SK-N-SH (cell line): ENCODE measurements around the gene ZNF774. TPM values are rescaled to one million over a fixed set of nuclear protein-coding genes. Genes with fewer than 3 reads are reported as not detected.

ENCODE experiments used
- CTCF ChIA-PET: fragments of 300-600, 350-600 bp; formaldehyde crosslinking; extraction: SDS; loops from one replicate; lab custom pipeline; 2021; lab: Yijun Ruan, JAX
- POLR2A ChIA-PET: fragments of 350-600 bp; sonication (Branson Sonifier 250); formaldehyde crosslinking; extraction: SDS; loops from one replicate; lab custom pipeline; 2020; ENCODE audit warnings: antibody characterized with exemption, inconsistent platforms; lab: Yijun Ruan, JAX
- DNase-seq: peaks from one replicate; pipeline ENCODE4 v3.0.0; 2012
- H2AFZ ChIP-seq: fragments of 200-600 bp; sonication (generic); 2 replicates; pipeline ENCODE4 v1.8.1; 2016; ENCODE audit warnings: antibody characterized with exemption, mild to moderate bottlenecking, low read depth
- H3F3A ChIP-seq: fragments of 200-600 bp; sonication (generic); replicated peaks from 2 replicates; pipeline ENCODE3; 2016; ENCODE audit warnings: antibody characterized with exemption, mild to moderate bottlenecking; ENCODE audit not compliant: insufficient read depth
- H3K27ac ChIP-seq, 2 experiments: fragments of 200-500 bp in 1 of 2; fragments of 200-600 bp in 1 of 2; sonication (Bioruptor generic) in 1 of 2; sonication (generic), shearing (Covaris generic) in 1 of 2; 2 replicates each; pipeline versions ENCODE4 v1.5.1 to v1.6.1; 2014 to 2016; ENCODE audit warnings: low read depth in 2 of 2, inconsistent platforms in 1 of 2, low read length in 1 of 2, mild to moderate bottlenecking in 1 of 2, mixed read lengths in 1 of 2
- H3K27me3 ChIP-seq: fragments of 200-600 bp; sonication (generic), shearing (Covaris generic); 2 replicates; pipeline ENCODE4 v1.6.1; 2016; ENCODE audit warnings: mixed run types; ENCODE audit not compliant: insufficient read depth
- H3K36me3 ChIP-seq, 2 experiments: fragments of 200-500 bp in 1 of 2; fragments of 200-600 bp in 1 of 2; sonication (Bioruptor generic) in 1 of 2; sonication (generic) in 1 of 2; replicated peaks in 1 of 2; 2 replicates each; pipeline versions ENCODE3 to v1.5.1; 2014 to 2016; ENCODE audit warnings: low read length in 1 of 2, mild to moderate bottlenecking in 1 of 2; ENCODE audit not compliant: insufficient read depth in 2 of 2, control insufficient read depth in 1 of 2
- H3K4me1 ChIP-seq, 2 experiments: fragments of 200-500 bp in 1 of 2; fragments of 200-600 bp in 1 of 2; sonication (Bioruptor generic) in 1 of 2; sonication (generic), shearing (Covaris generic) in 1 of 2; 2 replicates each; pipeline versions ENCODE4 v1.5.1 to v1.6.1; 2014 to 2016; ENCODE audit warnings: low read depth in 1 of 2, low read length in 1 of 2, mixed run types in 1 of 2; ENCODE audit not compliant: insufficient read depth in 2 of 2, control insufficient read depth in 1 of 2
- H3K4me2 ChIP-seq: fragments of 200-600 bp; sonication (generic), shearing (Covaris generic); 2 replicates; pipeline ENCODE4 v1.6.1; 2017; ENCODE audit warnings: mixed run types
- H3K4me3 ChIP-seq, 2 experiments: fragments of 200-500 bp in 1 of 2; fragments of 200-600 bp in 1 of 2; sonication (Bioruptor generic) in 1 of 2; sonication (generic), shearing (Covaris generic) in 1 of 2; 2 replicates each; pipeline versions ENCODE4 v1.5.1 to v1.8.1; 2014 to 2016; ENCODE audit warnings: low read depth in 2 of 2, inconsistent platforms in 1 of 2, low read length in 1 of 2, mild to moderate bottlenecking in 1 of 2, mixed read lengths in 1 of 2, moderate library complexity in 1 of 2
- H3K79me2 ChIP-seq: fragments of 200-600 bp; sonication (generic); 2 replicates; pipeline ENCODE4 v1.8.1; 2017; ENCODE audit warnings: mild to moderate bottlenecking; ENCODE audit not compliant: insufficient read depth
- H3K9ac ChIP-seq: fragments of 200-600 bp; sonication (generic); 2 replicates; pipeline ENCODE4 v1.6.1; 2017; ENCODE audit warnings: mixed run types
- H3K9me2 ChIP-seq: fragments of 200-600 bp; sonication (generic); 2 replicates; pipeline ENCODE4 v1.6.1; 2017; ENCODE audit warnings: mixed run types
- H3K9me3 ChIP-seq: fragments of 200-600 bp; sonication (generic); 2 replicates; pipeline ENCODE4 v1.6.1; 2017; ENCODE audit warnings: mixed run types, mild to moderate bottlenecking, moderate library complexity
- H4K20me1 ChIP-seq: fragments of 200-600 bp; sonication (generic); 2 replicates; pipeline ENCODE4 v1.6.1; 2017; ENCODE audit warnings: mild to moderate bottlenecking, mixed run types; ENCODE audit not compliant: insufficient read depth
- EZH2phosphoT487 ChIP-seq: fragments of 200-600 bp; sonication (generic); IDR thresholded peaks from 2 replicates; pipeline ENCODE4 v1.6.1; 2017; ENCODE audit warnings: low read depth, mixed run types, mild to moderate bottlenecking, antibody characterized with exemption, moderate library complexity, borderline replicate concordance
- GATA2 ChIP-seq: sonication (generic); formaldehyde crosslinking; IDR thresholded peaks from 2 replicates; pipeline ENCODE4 v1.5.0; 2020; ENCODE audit warnings: mild to moderate bottlenecking, missing genetic modification reagents
- MEF2A ChIP-seq: IDR thresholded peaks from 2 replicates; pipeline ENCODE4 v1.4.0; 2012; ENCODE audit warnings: low read depth, borderline replicate concordance
- MXI1 ChIP-seq: IDR thresholded peaks from 2 replicates; pipeline ENCODE4 v1.6.1; 2012; ENCODE audit warnings: mild to moderate bottlenecking, low read depth, low read length, improper control_type of control experiment
- NRF1 ChIP-seq: IDR thresholded peaks from 2 replicates; pipeline ENCODE4 v1.6.1; 2012; ENCODE audit warnings: low read depth, mild to moderate bottlenecking, low read length
- POLR2AphosphoS5 ChIP-seq: IDR thresholded peaks from 2 replicates; pipeline ENCODE4 v1.6.1; 2012; ENCODE audit warnings: low read depth, low read length
- RFX5 ChIP-seq: IDR thresholded peaks from 2 replicates; pipeline ENCODE4 v1.6.1; 2012; ENCODE audit warnings: mild to moderate bottlenecking, improper control_type of control experiment, low read length
- RXRA ChIP-seq: IDR thresholded peaks from 2 replicates; pipeline ENCODE4 v1.4.0; 2012; ENCODE audit warnings: low read depth, mild to moderate bottlenecking, borderline replicate concordance
- SMC3 ChIP-seq: IDR thresholded peaks from 2 replicates; pipeline ENCODE4 v1.6.1; 2012; ENCODE audit warnings: low read depth, low read length, improper control_type of control experiment
- TAF1 ChIP-seq: IDR thresholded peaks from 2 replicates; pipeline ENCODE4 v1.6.1; 2012; ENCODE audit warnings: low read depth, mild to moderate bottlenecking, low read length, moderate library complexity, borderline replicate concordance
- YY1 ChIP-seq: IDR thresholded peaks from 2 replicates; pipeline ENCODE4 v1.4.0; 2012; ENCODE audit warnings: low read depth, mild to moderate bottlenecking
- WGBS: methylation state at CpG from one replicate; pipeline ENCODE4 v1.1.6; 2017; ENCODE audit warnings: low lambda C conversion rate; 5-methylcytosine and 5-hydroxymethylcytosine counted together
- polyA plus RNA-seq, 3 experiments: library from polyadenylated mRNA; depleted of rRNA; stranded (reverse); fragments of >200 nt; gene quantifications; 2 replicates each; pipeline ENCODE4 v1.2.3, GENCODE V29; 2012
- TF ChIP-seq, protein P1 (sequence below): fragments of 200-600 bp; sonication (generic); IDR thresholded peaks from 2 replicates; pipeline ENCODE4 v1.6.1; 2017; ENCODE audit warnings: antibody characterized with exemption, mild to moderate bottlenecking, moderate library complexity

The ZNF774 gene
- polyA plus RNA-seq, 1 of the 3 experiments (the other 2 are of a cell fraction), result 1.8 TPM

DNA sequence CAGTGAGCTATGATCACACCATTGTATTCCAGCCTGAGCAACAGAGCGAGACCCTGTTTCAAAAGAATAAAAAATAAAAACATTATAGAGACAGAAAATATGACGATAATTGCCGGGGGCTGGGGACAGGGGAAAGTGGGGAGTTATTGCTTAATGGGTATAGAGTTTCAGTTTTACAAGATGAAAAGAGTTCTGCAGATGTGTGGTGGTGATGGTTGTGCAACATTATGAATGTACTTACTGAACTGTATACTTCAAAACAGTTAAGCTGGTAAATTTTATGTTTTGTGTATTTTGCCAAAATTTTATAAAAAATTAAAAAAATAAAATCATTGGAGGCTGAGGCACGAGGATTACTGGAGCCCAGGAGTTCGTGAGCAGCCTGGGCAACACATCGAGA lies 24.8 kb upstream of the ZNF774 start:
- CTCF ChIA-PET, result interaction anchor here (0.9 kb wide), 1 partner anchor 153 kb away, joined by 3 read pairs; no protein-coding TSS in a partner anchor
- Histone ChIP-seq H3K27ac (no peak overlapping the region), H3K9me3 (no peaks in the 10 kb centered on the region), H3K4me1 (no peaks in the 10 kb centered on the region), H3K79me2 (no peaks in the 10 kb centered on the region), H3K27me3 (no peaks in the 10 kb centered on the region), H3K9me2 (no peaks in the 10 kb centered on the region), H3K9ac (no peak overlapping the region), H3K4me2 (no peak overlapping the region), H4K20me1 (no peaks in the 10 kb centered on the region), H3K4me3 (no peak overlapping the region), H3F3A (no peaks in the 10 kb centered on the region), H3K36me3 (no peaks in the 10 kb centered on the region), H2AFZ (no peak overlapping the region)
- TF ChIP-seq POLR2AphosphoS5 (no peak), EZH2phosphoT487 (no peak)
- TF ChIP-seq, protein P1, sequence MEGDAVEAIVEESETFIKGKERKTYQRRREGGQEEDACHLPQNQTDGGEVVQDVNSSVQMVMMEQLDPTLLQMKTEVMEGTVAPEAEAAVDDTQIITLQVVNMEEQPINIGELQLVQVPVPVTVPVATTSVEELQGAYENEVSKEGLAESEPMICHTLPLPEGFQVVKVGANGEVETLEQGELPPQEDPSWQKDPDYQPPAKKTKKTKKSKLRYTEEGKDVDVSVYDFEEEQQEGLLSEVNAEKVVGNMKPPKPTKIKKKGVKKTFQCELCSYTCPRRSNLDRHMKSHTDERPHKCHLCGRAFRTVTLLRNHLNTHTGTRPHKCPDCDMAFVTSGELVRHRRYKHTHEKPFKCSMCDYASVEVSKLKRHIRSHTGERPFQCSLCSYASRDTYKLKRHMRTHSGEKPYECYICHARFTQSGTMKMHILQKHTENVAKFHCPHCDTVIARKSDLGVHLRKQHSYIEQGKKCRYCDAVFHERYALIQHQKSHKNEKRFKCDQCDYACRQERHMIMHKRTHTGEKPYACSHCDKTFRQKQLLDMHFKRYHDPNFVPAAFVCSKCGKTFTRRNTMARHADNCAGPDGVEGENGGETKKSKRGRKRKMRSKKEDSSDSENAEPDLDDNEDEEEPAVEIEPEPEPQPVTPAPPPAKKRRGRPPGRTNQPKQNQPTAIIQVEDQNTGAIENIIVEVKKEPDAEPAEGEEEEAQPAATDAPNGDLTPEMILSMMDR, result no peak
- WGBS, result 77% methylated on average over 6 of the region's 6 CpGs
- no peak for DNase-seq
- POLR2A ChIA-PET, result no interaction called here

DNA sequence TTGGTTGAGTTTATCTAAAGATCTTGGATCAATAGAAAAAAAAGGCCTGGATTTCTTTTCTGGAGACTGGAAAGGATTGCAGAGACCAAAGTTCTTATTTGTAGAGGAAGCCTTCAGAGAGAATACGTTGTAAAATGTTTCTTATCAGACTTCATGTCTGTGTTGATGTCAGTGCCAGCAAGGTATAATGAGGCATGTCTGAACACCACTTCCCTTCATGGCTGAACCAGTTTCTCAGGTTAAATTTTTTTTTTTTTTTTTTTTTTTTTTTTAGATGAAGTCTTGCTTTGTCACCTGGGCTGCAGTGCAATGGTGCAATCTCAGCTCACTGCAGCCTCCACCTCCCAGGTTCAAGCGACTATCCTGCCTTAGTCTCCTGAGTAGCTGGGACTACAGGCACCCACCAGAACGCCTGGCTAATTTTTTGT lies 17.8 kb upstream of the ZNF774 start:
- DNase-seq, result no peak

DNA sequence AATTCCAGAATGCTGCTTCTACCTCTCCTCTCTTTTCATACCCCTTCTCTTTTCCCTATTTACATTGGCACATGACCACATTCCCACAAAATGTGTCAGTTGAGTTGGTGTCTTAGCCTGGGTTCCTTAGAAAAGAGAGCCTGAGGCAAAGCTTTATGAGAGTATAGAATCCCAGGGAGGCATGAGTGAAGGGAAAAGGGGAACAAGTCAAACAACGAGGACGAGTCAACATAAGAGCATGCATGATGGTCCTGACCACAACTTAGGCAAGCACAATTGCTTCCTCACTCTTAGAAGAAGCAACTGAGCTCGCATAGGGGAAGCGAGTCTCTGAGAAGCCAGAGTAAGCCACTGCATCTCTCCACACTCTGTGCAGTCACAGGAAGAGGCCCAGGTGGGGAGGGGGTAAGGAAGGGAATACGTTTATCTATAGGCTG lies 15.4 kb upstream of the ZNF774 start:
- Histone ChIP-seq H4K20me1 (no peaks in the 10 kb centered on the region), H3K9me3 (no peaks in the 10 kb centered on the region), H2AFZ (peak overlapping the region; percentile 61; the same call in 1 of the 2 replicates), H3K9me2 (no peaks in the 10 kb centered on the region), H3K9ac (no peak overlapping the region; the same call in 1 of the 2 replicates), H3K4me1 (peaks cover 0 to 8% of the 10 kb centered on the region in 2 experiments; a peak in 1 of 4 replicates), H3K27me3 (no peaks in the 10 kb centered on the region), H3K4me2 (peak overlapping the region; percentile 23; the same call in 1 of the 2 replicates), H3K27ac (peak overlapping the region in 1 of 2 experiments; percentile 52; a peak in 2 of 4 replicates), H3K4me3 (no peak overlapping the region), H3K36me3 (no peaks in the 10 kb centered on the region), H3F3A (peaks cover 12% of the 10 kb centered on the region), H3K79me2 (no peaks in the 10 kb centered on the region)
- ChIA-PET CTCF (interaction anchor here (0.5 to 2.5 kb wide), 3 partner anchors 13 to 328 kb away, joined by 3 to 16 read pairs (median 8); no protein-coding TSS in a partner anchor), POLR2A (no interaction called here)
- DNase-seq, result no peak
- 72% methylated on average over 5 of the region's 5 CpGs for WGBS
- TF ChIP-seq TAF1, result no peak

More for the DNA sequence above, 17.8 kb upstream of the ZNF774 start:
- H3K27ac ChIP-seq, result no peak overlapping the region
- TF ChIP-seq MEF2A, result no peak
- TF ChIP-seq MXI1, result no peak
- no peak for TF ChIP-seq EZH2phosphoT487
- TF ChIP-seq GATA2, result no peak
- no peak for TF ChIP-seq RXRA
- no peak for TF ChIP-seq NRF1
- TF ChIP-seq SMC3, result no peak
- TF ChIP-seq RFX5, result no peak
- TF ChIP-seq YY1, result no peak
- H3K4me1 ChIP-seq, result peaks cover 0 to 8% of the 10 kb centered on the region in 2 experiments; a peak in 1 of 4 replicates
- no peaks in the 10 kb centered on the region for H3K27me3 ChIP-seq
- H3K4me3 ChIP-seq, result no peak overlapping the region
- H4K20me1 ChIP-seq, result no peaks in the 10 kb centered on the region
- no peak overlapping the region for H3K4me2 ChIP-seq
- no peak overlapping the region for H2AFZ ChIP-seq
- ChIA-PET POLR2A (no interaction called here), CTCF (interaction anchor here (0.6 kb wide), 1 partner anchor 14 kb away, joined by 3 read pairs; no protein-coding TSS in a partner anchor)
- no peaks in the 10 kb centered on the region for H3K9me2 ChIP-seq
- no peaks in the 10 kb centered on the region for H3K36me3 ChIP-seq
- WGBS, result 84% methylated on average over 3 of the region's 3 CpGs
- no peaks in the 10 kb centered on the region for H3K79me2 ChIP-seq
- no peak overlapping the region for H3K9ac ChIP-seq
- no peaks in the 10 kb centered on the region for H3K9me3 ChIP-seq
- H3F3A ChIP-seq, result peaks cover 12% of the 10 kb centered on the region
